Activated CD4-positive, alpha-beta T cell treated with anti-CD3 and anti-CD28 coated beads, Interleukin-2, amount 50 U/mL, for 4 hours (primary cell): Measurements from ENCODE around the gene CCDC183.
"Not testable (repeated sequence)": the region's sequence is repeated elsewhere in the genome, so short reads cannot be mapped to it uniquely, and the experiment has no call there.

Experiments used
- DNase-seq, 2 experiments: peaks; one replicate each; pipeline ENCODE4 v3.0.0-alpha.2; 2020

The CCDC183 gene

DNA sequence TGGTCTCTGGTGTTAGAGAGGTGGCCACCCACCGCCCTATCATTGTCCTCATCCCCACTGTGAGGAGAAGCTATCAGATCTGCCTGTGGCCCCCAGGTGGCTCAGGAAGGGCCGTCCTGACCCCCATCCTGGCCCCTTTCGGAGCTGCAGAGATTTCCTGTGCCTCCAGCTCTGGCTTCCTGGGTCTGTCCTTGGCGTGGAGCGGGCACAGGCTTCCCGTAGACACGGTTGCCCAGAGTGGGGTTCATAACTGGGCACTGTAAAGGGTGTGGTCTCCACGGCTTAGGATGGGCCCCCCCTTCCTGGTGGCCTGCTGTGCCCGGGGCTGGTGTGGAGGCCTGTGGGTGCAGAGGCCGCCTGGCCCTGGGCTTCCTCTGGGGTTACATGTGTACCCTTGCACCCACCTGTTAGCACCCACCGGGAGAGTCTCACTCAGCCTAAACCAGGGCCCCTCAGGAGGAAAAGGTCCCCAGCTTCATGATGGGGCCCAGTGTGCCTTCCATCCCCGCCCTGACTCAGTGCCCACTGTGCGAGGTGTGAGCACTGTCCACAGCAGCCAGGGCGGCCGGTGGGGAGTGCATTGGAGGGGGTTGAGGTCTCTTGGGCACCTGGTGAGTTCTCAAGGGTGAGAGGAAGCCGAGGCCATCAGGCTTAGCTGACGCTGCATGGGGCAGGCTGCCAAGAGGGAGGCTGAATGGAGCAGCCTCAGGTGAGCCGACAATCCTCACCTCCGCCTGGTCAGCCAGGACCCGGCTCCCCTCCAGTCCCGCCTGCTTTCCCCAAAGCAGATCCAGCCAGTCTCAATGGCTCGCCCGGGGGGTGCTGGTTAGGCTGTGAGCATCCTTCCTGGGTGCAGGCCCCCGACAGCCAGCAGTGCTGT is 30.8 kb downstream of the CCDC183 start:
- DNase-seq, result no peak

DNA sequence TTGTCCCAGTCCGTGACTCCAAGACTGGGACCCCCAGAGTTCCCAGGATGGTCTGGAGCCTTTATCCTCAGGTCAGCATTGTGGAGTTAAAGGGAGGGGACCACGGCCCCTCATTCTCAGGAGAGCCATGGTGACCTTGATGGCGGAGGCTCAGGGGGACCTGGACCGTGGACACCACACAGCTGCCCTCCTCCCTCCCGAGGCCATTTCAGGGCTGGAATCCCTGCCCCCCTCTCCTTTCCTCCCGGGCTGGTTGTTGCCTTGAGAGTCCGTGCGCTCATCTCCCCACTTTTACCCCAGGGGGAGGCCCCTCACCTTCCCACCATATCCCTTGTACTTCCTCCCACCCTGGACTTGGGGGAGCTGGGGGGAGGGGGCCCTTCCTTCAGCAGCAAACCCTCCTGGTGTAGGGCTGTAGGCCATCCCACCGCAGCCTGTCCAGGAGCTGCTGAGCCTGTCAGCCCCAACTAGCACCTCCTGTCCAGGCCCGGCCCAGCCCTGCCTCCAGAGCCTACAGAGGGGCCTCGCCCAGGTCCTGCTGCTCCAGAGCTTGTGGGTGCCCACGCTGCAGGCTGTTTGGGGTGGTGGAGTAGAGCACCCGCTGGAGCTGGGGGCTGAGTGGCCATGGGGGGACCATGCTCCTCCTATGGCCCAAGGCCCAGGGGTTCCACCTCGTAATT is 31.8 kb downstream of the CCDC183 start:
- DNase-seq, result no peak

DNA sequence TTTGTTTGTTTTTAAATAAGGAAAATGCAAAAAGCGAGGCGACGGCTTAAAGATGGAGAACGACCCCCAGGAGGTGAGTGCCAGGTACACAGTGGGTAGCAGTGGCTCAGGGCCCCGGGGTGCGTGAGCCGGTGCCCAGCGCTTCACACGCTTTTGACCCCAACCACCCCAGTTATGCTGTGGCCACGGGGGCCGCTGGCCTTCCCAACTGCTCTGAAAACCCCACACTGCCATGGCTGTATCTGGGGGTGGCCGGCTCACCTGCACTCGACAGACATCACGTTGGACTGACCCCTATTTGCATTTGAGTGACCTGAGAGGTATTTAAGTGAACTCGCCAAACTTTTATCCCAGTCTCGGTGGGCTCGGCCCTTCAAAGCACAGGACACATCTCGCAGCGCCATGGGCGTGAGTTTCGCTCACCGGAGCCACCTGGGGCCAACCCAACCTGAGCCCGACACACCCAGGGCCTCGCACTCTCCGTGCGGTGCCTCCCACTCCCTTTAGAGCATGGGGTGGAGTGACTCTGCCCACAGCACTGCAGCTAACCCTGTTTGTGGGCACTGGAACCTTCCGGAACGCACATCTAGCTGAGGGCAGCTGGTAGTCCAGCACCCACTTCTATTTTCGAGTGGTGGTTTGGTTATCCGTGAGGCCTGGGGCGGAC is 32.5 kb downstream of the CCDC183 start:
- DNase-seq, result no peak

DNA sequence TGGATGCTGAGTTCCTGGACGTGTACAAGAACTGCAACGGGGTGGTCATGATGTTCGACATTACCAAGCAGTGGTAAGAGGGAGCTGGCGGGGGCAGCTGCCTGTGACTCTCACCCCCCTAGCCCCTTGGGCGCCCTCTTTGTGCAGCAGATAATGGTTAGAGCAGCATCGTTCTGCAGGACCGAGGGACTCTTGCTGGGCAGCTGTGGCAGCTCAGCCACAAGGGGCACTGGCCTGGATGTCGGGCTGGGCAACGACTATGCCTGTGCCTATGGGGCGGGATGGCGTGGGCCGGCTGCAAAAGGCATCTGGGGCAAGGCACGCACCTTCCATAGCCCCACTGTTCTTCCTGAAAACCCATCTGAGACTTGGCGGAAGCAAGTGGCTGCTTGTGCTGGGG is 33.3 kb downstream of the CCDC183 start:
- DNase-seq, result no peak

DNA sequence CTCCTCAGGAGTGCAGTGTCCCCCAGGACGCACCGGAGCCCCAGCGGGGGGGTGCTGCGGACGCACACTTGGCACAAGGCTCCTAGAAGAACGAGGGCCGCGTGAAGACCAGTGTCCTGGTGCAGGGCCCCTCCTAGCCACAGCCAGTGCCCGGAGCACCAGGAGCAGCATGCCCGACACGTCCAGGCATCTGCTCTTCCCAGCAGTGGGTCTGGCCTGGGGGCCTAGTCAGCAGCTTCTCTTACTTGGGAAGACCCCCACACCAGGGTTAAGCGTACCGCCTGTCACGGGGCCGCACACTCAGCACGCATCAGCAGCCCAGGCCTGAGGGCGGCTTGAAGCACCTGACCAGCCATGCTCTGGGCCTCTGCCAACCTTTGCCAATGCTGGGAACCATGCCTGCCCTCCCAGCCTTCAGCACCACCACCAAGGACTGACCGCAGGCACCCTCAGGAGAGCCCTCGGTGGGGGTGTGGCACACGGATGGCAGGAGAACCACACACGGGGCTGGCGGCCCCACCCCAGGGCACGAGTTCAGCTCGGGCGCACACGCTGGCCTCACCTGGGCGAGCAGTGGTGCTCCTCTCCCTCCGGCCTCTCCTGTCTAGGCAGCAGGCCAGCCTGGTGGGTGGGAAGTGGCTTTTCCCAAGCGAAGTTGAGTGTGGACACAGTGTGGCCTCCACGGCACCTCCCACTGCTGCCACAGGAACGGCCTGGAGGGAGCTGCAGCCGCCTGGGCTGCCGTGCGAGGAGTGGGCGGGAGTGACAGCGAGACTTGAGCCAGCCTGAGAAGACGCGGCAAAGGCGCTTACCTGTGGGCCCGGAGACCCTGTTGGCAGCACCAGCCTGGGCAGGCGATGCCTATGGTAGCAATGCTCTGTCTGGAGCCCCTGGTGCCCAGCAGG is 34.1 kb downstream of the CCDC183 start:
- DNase-seq, result no peak

DNA sequence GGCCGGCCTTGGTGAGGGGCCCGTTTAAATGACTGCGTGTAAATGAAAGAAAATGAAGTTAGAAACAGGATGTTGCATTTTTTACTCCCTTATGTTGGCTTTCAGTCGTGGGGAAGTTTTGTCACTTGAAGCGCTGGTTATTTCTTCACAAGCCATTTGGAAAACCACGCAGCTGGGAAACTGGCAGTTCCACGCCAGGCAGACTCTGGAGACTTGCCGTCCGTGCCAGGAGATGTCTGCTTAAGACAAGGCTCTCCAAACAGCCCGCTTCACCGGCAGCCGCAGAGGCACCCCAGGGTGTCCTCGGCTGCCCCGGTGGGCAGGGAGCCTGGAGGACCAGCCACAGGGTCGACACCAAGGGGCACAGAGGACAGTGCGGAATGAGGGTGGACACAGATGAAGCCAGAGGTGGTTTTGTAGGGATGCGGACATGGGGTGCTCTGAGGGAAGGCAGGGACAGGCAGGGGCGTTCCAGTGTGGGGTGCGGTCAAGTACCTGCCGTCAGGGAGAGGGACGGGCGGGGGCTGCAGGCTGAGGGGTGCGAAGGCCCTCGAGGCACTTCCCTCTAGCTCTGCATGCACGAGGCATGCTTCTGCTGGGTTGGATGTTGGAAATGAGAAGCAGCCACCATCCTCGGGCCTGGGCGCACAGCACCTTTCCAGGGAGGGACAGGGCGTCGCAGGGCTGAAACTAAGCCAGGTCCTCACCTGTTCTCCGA is 35.0 kb downstream of the CCDC183 start:
- no peak for DNase-seq

DNA sequence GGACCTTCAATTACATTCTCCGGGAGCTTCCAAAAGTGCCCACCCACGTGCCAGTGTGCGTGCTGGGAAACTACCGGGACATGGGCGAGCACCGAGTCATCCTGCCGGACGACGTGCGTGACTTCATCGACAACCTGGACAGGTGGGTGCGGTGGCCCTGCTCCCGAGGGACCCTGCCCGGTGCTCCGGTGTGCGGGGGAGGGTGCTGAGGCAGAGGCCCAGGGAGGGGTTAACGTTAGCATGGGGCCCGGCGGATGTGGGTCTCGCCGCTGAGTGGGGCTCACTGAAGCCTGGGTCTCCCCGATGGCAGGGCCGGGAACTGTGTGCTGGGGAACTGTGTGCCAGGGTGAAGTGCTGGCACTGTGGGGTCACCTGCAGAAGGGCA is 35.6 kb downstream of the CCDC183 start:
- DNase-seq, result no peak

DNA sequence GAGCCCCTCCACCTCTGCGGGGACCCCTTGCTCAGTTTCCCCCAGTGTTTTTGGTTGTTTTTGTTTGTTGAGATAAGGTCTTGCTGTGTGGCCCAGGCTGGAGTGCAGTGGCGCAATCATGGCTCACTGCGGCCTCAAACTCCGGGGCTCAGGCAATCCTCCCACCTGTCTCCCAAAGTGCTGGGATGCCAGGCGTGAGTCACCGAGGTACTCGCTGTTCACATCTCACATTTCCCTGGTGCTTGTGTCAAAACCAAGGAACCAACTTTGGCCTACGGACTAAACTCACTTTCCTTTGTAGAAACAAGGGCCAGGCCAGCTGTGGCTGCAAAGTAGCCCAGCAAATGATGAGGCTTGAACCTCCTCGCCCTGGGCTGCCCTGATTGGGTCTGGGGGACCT is 36.4 kb downstream of the CCDC183 start:
- DNase-seq, result no peak

DNA sequence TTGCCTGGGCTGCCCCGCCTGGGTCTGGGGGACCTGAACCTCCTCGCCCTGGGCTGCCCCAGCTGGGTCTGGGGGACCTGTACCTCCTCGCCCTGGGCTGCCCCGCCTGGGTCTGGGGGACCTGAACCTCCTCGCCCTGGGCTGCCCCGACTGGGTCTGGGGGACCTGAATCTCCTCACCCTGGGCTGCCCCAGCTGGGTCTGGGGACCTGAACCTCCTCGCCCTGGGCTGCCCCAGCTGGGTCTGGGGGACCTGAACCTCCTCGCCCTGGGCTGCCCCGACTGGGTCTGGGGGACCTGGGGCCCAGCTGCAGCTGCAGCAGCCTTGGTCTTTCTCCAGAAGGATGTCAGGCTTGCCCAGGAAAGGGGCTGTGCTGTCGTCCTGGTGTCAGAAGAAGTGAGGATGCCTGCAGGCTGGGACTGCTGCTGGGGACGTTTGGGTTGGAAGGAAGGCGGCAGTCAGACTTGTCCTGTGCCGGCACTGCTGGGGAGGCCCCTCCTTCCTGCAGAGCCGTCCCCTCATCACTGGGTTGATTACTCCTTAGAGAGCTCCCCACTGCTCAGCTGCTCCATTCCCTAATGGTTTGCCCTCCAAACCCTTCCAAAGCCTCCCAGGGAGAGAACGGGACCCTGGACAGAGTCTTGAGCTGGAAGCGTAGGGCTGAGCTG is 37.4 kb downstream of the CCDC183 start:
- not testable (repeated sequence) for DNase-seq

DNA sequence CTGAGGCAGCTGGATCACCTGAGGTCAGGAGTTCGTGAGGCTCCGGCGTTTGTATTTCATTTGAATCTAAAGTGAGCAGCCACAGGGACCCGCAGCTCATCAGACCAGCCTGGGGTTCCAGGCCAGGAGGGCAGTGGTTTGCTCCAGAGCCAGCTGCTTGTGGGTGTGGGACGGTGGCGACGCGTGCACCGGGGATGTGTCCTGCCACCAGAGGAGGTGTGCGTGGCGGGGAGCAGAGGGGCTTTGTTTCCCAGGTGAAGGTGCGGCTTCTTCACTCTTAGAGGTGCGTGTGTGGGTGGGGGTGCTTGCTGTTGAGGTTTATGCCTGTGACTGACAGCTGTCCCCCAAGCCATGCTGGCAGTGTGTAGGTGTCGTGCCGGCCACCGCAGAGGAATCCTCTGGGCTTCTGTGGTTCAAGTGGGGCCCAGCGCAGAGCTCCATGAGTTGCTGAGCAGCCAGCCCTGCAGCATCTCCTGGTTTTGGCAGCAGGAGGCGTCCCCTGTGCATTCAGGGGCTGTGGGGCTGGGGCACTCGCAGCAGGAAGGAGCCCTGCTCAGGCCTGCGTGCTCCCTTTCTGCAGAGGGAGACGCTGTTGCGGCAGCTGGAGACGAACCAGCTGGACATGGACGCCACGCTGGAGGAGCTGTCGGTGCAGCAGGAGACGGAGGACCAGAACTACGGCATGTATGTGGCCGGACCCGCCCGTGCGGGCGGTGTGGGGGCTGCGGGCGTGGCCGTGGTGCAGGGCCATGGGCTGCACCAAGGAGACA is 39.2 kb downstream of the CCDC183 start:
- DNase-seq, result no peak

DNA sequence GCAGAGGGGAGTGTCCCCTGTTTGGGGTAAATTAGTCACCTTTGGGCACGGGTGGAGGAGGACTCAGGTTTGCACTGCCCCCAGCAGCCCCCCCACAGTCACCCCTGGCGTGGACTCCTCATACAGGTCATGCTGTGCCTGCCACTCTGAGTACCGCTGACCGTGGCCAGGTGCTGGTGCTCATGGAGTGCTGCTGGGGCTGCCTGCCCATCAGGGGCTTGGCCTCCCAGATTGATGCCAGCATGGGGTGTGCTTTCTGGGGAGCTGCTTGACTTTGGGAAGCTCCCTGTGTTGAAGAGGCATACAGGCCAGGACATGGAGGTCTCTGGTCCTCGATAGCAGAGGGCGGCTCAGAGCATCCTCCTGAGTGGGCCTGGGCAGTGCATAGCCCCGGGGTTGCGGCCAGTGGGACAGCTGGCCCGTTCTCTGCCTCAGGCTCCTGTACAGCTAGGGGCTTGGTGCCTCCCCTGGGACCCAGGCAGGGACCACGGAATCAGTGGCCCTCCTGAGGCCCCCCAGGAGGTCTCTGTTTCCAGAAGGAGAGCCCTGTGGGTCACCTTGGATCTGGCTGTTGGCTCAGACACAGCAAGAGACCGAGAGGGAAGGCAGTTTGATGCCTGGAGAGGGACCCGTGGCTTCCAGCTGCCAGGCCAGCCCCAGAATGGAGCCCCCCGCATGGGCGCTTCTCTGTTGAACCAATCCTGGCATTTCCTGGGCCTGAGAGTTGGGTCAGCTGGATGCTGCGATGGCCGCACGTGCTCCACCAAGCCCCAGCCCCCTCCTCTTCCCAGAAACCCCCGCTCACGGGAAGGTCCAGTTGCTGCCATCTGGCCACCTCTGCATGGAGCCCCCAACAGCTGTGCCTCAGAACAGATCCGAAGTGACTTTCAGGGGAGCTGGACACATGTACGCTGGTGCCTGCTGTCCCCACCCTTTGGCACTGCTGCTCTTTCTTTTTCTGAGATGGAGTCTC is 40.1 kb downstream of the CCDC183 start:
- DNase-seq, result no peak

DNA sequence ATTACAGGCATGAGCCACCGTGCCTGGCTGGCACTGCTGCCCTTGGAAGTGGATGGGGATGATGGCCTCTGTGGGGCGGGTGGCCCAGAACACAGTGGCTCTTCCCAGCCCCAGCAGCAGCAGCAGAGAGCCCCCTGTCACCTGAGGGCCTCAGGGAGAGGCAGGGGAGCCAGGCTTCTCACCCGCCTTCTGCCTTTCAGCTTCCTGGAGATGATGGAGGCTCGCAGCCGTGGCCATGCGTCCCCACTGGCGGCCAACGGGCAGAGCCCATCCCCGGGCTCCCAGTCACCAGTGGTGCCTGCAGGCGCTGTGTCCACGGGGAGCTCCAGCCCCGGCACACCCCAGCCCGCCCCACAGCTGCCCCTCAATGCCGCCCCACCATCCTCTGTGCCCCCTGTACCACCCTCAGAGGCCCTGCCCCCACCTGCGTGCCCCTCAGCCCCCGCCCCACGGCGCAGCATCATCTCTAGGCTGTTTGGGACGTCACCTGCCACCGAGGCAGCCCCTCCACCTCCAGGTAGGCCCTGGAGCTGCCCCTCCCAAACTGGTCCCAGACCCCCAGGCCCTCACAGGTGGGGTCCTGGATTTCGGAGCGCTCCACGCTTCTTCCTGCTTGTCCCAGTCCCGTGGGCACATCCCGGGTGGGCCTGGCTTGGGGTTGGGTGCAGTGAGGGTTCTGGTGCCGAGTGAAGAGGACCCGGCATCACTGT is 41.2 kb downstream of the CCDC183 start:
- no peak for DNase-seq

DNA sequence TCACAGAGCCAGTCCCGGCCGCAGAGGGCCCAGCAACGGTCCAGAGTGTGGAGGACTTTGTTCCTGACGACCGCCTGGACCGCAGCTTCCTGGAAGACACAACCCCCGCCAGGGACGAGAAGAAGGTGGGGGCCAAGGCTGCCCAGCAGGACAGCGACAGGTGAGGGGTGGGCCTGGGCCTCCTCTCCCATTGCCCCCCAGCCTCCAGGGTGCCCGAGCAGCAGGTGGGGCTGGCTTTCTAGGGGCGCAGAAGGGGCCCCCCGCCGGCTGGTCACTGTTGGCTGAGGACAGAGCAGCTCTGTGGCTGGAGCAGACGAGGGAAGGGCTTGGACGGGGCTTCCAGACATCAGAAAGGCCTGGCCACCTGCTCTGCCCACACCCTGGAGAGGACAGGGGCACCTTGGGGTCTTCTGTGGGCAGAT is 41.7 kb downstream of the CCDC183 start:
- not testable (repeated sequence) for DNase-seq

DNA sequence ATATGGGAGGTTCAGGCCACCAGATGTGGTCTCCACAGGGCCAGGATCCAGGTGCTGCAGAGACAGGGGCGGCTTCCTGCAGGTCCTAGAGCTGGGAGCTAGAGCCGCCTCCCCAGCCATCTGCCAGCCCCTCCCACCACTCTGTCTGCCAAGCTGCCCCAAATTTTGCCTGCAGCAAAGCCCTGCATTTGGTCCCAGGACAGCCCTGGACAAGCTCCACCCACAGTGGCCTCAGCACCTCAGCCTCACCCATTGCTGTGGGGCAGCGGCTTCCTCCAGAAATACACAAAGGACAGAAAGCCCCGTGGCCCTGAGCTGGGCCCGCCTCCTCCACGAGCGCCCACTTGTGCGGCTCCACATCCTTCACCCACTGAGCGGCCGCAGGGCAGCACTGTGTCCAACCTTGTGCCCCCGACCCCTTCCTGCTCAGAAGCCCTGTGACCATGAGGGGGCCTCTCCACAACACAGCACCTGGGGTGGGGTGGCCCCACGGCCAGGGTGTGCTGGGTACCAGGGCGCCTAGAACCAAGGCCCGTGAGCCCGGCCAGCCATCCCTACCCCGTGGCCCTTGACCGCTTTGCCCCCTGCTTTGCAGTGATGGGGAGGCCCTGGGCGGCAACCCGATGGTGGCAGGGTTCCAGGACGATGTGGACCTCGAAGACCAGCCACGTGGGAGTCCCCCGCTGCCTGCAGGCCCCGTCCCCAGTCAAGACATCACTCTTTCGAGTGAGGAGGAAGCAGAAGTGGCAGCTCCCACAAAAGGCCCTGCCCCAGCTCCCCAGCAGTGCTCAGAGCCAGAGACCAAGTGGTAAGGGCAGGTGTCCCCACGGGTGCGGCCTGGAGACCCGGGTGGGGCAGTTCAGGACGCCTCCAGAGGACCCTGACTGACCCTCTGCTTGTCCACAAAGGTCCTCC is 42.4 kb downstream of the CCDC183 start:
- DNase-seq, result no peak

DNA sequence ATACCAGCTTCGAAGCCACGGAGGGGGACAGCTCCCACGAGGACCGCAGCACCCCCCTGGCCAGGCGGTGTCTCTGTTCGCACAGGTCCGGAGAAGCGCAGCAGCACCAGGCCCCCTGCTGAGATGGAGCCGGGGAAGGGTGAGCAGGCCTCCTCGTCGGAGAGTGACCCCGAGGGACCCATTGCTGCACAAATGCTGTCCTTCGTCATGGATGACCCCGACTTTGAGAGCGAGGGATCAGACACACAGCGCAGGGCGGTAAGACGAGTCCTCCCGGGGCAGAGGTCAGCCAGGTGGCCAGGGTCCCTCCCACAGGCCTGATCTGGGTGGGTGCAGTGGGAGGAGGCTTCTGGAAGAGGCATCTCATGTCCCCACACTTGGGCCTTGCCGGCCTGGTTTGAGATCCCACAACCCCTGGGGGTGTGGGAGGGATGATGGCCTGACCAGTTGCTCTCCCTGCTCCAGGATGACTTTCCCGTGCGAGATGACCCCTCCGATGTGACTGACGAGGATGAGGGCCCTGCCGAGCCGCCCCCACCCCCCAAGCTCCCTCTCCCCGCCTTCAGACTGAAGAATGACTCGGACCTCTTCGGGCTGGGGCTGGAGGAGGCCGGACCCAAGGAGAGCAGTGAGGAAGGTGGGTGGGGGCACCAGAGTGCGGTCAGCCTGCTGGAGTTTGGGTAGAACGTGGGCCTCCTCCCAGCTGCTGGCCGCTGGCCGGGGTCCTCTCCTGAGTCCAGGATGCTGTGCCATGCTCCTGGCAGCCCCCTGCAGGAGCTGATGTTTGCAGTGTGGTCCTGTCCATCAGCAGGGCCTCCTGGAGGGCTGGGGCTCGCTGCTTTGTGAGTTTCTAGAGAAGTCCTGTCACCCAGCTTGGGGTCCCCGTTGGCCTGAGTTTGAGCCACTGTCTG is 43.3 kb downstream of the CCDC183 start:
- no peak for DNase-seq

DNA sequence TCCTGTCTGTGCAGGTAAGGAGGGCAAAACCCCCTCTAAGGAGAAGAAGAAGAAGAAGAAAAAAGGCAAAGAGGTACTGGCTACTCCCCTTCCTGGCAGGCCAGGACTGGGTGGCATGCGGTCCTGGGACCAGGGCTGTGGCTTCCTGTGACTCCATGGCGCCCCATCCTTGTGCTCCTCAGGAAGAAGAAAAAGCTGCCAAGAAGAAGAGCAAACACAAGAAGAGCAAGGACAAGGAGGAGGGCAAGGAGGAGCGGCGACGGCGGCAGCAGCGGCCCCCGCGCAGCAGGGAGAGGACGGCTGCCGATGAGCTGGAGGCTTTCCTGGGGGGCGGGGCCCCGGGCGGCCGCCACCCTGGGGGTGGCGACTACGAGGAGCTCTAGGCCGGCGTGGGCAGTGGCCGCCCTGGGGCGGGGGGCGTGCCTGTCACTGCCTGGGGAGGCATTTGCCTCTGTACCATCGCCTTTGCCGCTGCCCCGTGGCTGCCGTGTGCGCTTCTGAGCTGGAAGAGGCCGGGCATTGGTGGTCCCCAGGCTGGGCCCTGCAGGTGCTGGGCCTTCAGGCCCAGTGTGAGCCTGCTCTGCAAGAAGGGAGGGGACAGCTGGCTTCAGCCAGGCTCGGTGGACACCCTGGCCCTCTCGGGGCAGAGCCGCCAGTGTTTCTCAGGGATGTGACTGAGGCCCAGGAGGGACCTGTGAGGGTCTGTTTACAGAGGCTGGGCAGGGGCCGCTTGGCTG is 44.2 kb downstream of the CCDC183 start:
- no peak for DNase-seq
